H1 (cell line): ENCODE measurements around the gene LIG3. TPM values are rescaled to one million over a fixed set of nuclear protein-coding genes. Genes with fewer than 3 reads are reported as not detected.

ENCODE experiments used
- CBX8 ChIP-seq: fragments of 300-800, 300-1000 bp; sonication (generic); IDR thresholded peaks from 2 replicates; pipeline ENCODE4 v1.7.1; 2016; ENCODE audit warnings: low read depth, low read length, borderline replicate concordance
- HDAC2 ChIP-seq, 2 experiments: fragments of 300-600 bp in 1 of 2; sonication (generic) in 1 of 2; IDR thresholded peaks; 2 replicates each; pipeline ENCODE4 v1.6.1; 2011 to 2012; ENCODE audit warnings: low read depth in 2 of 2, low read length in 2 of 2, mild to moderate bottlenecking in 2 of 2, moderate library complexity in 2 of 2, borderline replicate concordance in 1 of 2, inconsistent platforms in 1 of 2
- HDAC6 ChIP-seq: IDR thresholded peaks from one replicate; pipeline ENCODE4 v1.7.1; 2012; ENCODE audit warnings: low read depth, mild to moderate bottlenecking, inconsistent platforms, low read length, moderate library complexity
- JUN ChIP-seq: IDR thresholded peaks from 2 replicates; pipeline ENCODE4 v1.6.1; 2011; ENCODE audit warnings: low read depth, mild to moderate bottlenecking, improper control_type of control experiment, low read length
- JUND ChIP-seq: IDR thresholded peaks from 2 replicates; pipeline ENCODE4 v1.6.1; 2011; ENCODE audit warnings: mild to moderate bottlenecking, improper control_type of control experiment, low read length
- POU5F1 ChIP-seq: IDR thresholded peaks from 2 replicates; pipeline ENCODE4 v1.6.1; 2011; ENCODE audit warnings: low read depth, mild to moderate bottlenecking, low read length, moderate library complexity
- RAD21 ChIP-seq, 2 experiments: IDR thresholded peaks in 1 of 2; conservative IDR thresholded peaks in 1 of 2; 2 replicates each; pipeline ENCODE4 v1.6.1; 2011; ENCODE audit warnings: low read depth in 2 of 2, low read length in 2 of 2, improper control_type of control experiment in 1 of 2, inconsistent platforms in 1 of 2, mild to moderate bottlenecking in 1 of 2, moderate library complexity in 1 of 2
- SIX5 ChIP-seq: IDR thresholded peaks from 2 replicates; pipeline ENCODE4 v1.6.1; 2011; ENCODE audit warnings: mild to moderate bottlenecking, low read depth, low read length
- SRF ChIP-seq: IDR thresholded peaks from 2 replicates; pipeline ENCODE4 v1.6.1; 2011; ENCODE audit warnings: mild to moderate bottlenecking, low read depth, low read length, moderate library complexity
- TAF7 ChIP-seq: optimal IDR thresholded peaks from 2 replicates; pipeline ENCODE3; 2011; ENCODE audit warnings: low read depth, mild to moderate bottlenecking, inconsistent platforms, low read length, moderate library complexity, borderline replicate concordance
- TEAD4 ChIP-seq: IDR thresholded peaks from 2 replicates; pipeline ENCODE4 v1.6.1; 2012; ENCODE audit warnings: low read depth, low read length, inconsistent platforms, mixed read lengths
- polyA plus RNA-seq, 7 experiments: library from polyadenylated mRNA; depleted of rRNA in 3 of 7; stranded (reverse) in 5 of 7; unstranded in 2 of 7; fragments of >200 nt in 5 of 7; fragments of 200-250 nt in 2 of 7; gene quantifications; 1 replicate in 5 of 7; 2 replicates in 1 of 7; 4 replicates in 1 of 7; pipeline versions ENCODE4 v1.2.1 to v1.2.3, GENCODE V29; 2011 to 2013; ENCODE audit warnings: missing spikeins in 2 of 7, mixed read lengths in 2 of 7
- total RNA-seq: library from RNA; stranded (reverse); fragmentation: NEBNext Ultra II Directional; extraction: Animal tissue kit (Norgen Biotek cat#: 25700); gene quantifications from 2 replicates; pipeline ENCODE4 v1.2.1, GENCODE V29; 2021
- TF ChIP-seq, protein P1 (sequence below): fragments of 300-600 bp; sonication (generic); IDR thresholded peaks from 2 replicates; pipeline ENCODE4 v1.7.1; 2012; ENCODE audit warnings: low read length, moderate library complexity, mild to moderate bottlenecking, inconsistent platforms; ENCODE audit not compliant: insufficient replicate concordance

Gene LIG3
- total and polyA plus RNA-seq, 2 of the 8 experiments (the other 6 are each of a cell fraction or from before 2014, with no cell fraction given), result 63.6 to 89.3 TPM

- TF ChIP-seq, protein P1, sequence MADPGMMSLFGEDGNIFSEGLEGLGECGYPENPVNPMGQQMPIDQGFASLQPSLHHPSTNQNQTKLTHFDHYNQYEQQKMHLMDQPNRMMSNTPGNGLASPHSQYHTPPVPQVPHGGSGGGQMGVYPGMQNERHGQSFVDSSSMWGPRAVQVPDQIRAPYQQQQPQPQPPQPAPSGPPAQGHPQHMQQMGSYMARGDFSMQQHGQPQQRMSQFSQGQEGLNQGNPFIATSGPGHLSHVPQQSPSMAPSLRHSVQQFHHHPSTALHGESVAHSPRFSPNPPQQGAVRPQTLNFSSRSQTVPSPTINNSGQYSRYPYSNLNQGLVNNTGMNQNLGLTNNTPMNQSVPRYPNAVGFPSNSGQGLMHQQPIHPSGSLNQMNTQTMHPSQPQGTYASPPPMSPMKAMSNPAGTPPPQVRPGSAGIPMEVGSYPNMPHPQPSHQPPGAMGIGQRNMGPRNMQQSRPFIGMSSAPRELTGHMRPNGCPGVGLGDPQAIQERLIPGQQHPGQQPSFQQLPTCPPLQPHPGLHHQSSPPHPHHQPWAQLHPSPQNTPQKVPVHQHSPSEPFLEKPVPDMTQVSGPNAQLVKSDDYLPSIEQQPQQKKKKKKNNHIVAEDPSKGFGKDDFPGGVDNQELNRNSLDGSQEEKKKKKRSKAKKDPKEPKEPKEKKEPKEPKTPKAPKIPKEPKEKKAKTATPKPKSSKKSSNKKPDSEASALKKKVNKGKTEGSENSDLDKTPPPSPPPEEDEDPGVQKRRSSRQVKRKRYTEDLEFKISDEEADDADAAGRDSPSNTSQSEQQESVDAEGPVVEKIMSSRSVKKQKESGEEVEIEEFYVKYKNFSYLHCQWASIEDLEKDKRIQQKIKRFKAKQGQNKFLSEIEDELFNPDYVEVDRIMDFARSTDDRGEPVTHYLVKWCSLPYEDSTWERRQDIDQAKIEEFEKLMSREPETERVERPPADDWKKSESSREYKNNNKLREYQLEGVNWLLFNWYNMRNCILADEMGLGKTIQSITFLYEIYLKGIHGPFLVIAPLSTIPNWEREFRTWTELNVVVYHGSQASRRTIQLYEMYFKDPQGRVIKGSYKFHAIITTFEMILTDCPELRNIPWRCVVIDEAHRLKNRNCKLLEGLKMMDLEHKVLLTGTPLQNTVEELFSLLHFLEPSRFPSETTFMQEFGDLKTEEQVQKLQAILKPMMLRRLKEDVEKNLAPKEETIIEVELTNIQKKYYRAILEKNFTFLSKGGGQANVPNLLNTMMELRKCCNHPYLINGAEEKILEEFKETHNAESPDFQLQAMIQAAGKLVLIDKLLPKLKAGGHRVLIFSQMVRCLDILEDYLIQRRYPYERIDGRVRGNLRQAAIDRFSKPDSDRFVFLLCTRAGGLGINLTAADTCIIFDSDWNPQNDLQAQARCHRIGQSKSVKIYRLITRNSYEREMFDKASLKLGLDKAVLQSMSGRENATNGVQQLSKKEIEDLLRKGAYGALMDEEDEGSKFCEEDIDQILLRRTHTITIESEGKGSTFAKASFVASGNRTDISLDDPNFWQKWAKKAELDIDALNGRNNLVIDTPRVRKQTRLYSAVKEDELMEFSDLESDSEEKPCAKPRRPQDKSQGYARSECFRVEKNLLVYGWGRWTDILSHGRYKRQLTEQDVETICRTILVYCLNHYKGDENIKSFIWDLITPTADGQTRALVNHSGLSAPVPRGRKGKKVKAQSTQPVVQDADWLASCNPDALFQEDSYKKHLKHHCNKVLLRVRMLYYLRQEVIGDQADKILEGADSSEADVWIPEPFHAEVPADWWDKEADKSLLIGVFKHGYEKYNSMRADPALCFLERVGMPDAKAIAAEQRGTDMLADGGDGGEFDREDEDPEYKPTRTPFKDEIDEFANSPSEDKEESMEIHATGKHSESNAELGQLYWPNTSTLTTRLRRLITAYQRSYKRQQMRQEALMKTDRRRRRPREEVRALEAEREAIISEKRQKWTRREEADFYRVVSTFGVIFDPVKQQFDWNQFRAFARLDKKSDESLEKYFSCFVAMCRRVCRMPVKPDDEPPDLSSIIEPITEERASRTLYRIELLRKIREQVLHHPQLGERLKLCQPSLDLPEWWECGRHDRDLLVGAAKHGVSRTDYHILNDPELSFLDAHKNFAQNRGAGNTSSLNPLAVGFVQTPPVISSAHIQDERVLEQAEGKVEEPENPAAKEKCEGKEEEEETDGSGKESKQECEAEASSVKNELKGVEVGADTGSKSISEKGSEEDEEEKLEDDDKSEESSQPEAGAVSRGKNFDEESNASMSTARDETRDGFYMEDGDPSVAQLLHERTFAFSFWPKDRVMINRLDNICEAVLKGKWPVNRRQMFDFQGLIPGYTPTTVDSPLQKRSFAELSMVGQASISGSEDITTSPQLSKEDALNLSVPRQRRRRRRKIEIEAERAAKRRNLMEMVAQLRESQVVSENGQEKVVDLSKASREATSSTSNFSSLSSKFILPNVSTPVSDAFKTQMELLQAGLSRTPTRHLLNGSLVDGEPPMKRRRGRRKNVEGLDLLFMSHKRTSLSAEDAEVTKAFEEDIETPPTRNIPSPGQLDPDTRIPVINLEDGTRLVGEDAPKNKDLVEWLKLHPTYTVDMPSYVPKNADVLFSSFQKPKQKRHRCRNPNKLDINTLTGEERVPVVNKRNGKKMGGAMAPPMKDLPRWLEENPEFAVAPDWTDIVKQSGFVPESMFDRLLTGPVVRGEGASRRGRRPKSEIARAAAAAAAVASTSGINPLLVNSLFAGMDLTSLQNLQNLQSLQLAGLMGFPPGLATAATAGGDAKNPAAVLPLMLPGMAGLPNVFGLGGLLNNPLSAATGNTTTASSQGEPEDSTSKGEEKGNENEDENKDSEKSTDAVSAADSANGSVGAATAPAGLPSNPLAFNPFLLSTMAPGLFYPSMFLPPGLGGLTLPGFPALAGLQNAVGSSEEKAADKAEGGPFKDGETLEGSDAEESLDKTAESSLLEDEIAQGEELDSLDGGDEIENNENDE, result no peak
- TF ChIP-seq CBX8 (no peak), JUN (no peak), TEAD4 (no peak), RAD21 (IDR thresholded peaks at IDR 0.05 in 1 of 2, conservative IDR thresholded peaks at IDR 0.05 in 1 of 2; ENCODE audit: low read depth in 2 of 2, low read length in 2 of 2) (no peak), HDAC6 (no peak), POU5F1 (no peak), SIX5 (no peak), TAF7 (no peak), SRF (no peak), JUND (no peak), HDAC2 (IDR thresholded peaks at IDR 0.05; ENCODE audit: borderline replicate concordance in 1 of 2, low read depth in 2 of 2, low read length in 2 of 2) (no peak)
Observed at GRCh38 chr17:35017021-35017420, 36.7 kb downstream of the LIG3 start (continued).
